MCF 10A (cell line): ENCODE results near the gene CUBN. TPM values are rescaled to one million over a fixed set of nuclear protein-coding genes. Genes with fewer than 3 reads are reported as not detected.
A peak's percentile ranks its signal among the peaks of the same experiment; 100 is the strongest.

ENCODE experiments used
- BruUV-seq: library from RNA; stranded (reverse); fragments of 400-500 nt; replicated peaks from 2 replicates; lab custom pipeline; 2021; lab: Mats Ljungman, UMichigan
- CTCF ChIA-PET: fragments of 300-600 bp; sonication (Branson Sonifier 250); formaldehyde crosslinking; extraction: SDS; loops from one replicate; lab custom pipeline; 2021; ENCODE audit warnings: antibody characterized with exemption, inconsistent platforms; lab: Yijun Ruan, JAX
- POLR2A ChIA-PET: fragments of 300-600, 350-650 bp; sonication (Branson Sonifier 250); formaldehyde crosslinking; extraction: SDS; loops from one replicate; lab custom pipeline; 2020; ENCODE audit warnings: antibody characterized with exemption, inconsistent platforms; lab: Yijun Ruan, JAX
- DNase-seq: peaks from one replicate; pipeline ENCODE4 v3.0.0-alpha.2; 2018; ENCODE audit not compliant: unreplicated experiment
- H3K27ac Mint-ChIP-seq: one replicate; pipeline ENCODE4 v1.8.0; 2022; ENCODE audit warnings: mild to moderate bottlenecking, low read depth, mixed read lengths; ENCODE audit not compliant: unreplicated experiment
- H3K27me3 Mint-ChIP-seq: one replicate; pipeline ENCODE4 v1.8.0; 2022; ENCODE audit warnings: mixed read lengths; ENCODE audit not compliant: insufficient read depth, unreplicated experiment
- H3K36me3 Mint-ChIP-seq: one replicate; pipeline ENCODE4 v1.8.0; 2022; ENCODE audit warnings: mild to moderate bottlenecking, moderate library complexity, mixed read lengths; ENCODE audit not compliant: insufficient read depth, unreplicated experiment
- H3K4me1 Mint-ChIP-seq: one replicate; pipeline ENCODE4 v1.8.0; 2022; ENCODE audit warnings: mixed read lengths; ENCODE audit not compliant: insufficient read depth, unreplicated experiment
- H3K4me3 Mint-ChIP-seq: one replicate; pipeline ENCODE4 v1.8.0; 2022; ENCODE audit warnings: mild to moderate bottlenecking, moderate library complexity, mixed read lengths; ENCODE audit not compliant: unreplicated experiment
- H3K9me3 Mint-ChIP-seq: one replicate; pipeline ENCODE4 v1.8.0; 2022; ENCODE audit warnings: mixed read lengths; ENCODE audit not compliant: unreplicated experiment
- intact Hi-C: fragments of 100-400 bp; cut with micrococcal nuclease; formaldehyde crosslinking; loops from 2 replicates; pipeline ENCODE4 v1.14.1; 2022
- total RNA-seq: library from RNA; stranded (reverse); gene quantifications from 2 replicates; pipeline ENCODE4 v1.2.3, GENCODE V29; 2022
- TF ChIP-seq, protein P1 (sequence below): fragments of 200-600 bp; IDR thresholded peaks from one replicate; pipeline ENCODE4 v1.8.0; 2022; ENCODE audit warnings: antibody characterized with exemption, mild to moderate bottlenecking; ENCODE audit not compliant: unreplicated experiment

Gene CUBN
- total RNA-seq, 1 experiment from 2014 or later = 1.3 TPM

- Mint-ChIP-seq H3K9me3 (no peaks in the 10 kb centered on the region), H3K36me3 (no peaks in the 10 kb centered on the region), H3K4me3 (no peak overlapping the region), H3K27ac (peak overlapping the region; percentile 61), H3K4me1 (peaks cover 43% of the 10 kb centered on the region), H3K27me3 (no peaks in the 10 kb centered on the region)
- TF ChIP-seq, protein P1, sequence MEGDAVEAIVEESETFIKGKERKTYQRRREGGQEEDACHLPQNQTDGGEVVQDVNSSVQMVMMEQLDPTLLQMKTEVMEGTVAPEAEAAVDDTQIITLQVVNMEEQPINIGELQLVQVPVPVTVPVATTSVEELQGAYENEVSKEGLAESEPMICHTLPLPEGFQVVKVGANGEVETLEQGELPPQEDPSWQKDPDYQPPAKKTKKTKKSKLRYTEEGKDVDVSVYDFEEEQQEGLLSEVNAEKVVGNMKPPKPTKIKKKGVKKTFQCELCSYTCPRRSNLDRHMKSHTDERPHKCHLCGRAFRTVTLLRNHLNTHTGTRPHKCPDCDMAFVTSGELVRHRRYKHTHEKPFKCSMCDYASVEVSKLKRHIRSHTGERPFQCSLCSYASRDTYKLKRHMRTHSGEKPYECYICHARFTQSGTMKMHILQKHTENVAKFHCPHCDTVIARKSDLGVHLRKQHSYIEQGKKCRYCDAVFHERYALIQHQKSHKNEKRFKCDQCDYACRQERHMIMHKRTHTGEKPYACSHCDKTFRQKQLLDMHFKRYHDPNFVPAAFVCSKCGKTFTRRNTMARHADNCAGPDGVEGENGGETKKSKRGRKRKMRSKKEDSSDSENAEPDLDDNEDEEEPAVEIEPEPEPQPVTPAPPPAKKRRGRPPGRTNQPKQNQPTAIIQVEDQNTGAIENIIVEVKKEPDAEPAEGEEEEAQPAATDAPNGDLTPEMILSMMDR = no peak
- CTCF ChIA-PET = interaction anchor here (0.6 to 1.0 kb wide), 2 partner anchors 437 to 1108 kb away, joined by 3 read pairs; no protein-coding TSS in a partner anchor
- intact Hi-C loops = no loop called here
- POLR2A ChIA-PET = interaction anchor here (0.7 to 1.3 kb wide), 3 partner anchors 60 to 198 kb away, joined by 3 to 4 read pairs (median 3); no protein-coding TSS in a partner anchor
- BruUV-seq = no TSS peak
- DNase-seq = no peak
Observed at GRCh38 chr10:17003151-17003550, 126.5 kb downstream of the CUBN start.

- no TSS peak for BruUV-seq
- no peaks in the 10 kb centered on the region for H3K9me3 Mint-ChIP-seq
- intact Hi-C loops = no loop called here
- TF ChIP-seq, protein P1 = no peak
- peak; percentile 58 for DNase-seq
- H3K4me3 Mint-ChIP-seq = no peak overlapping the region
- no peaks in the 10 kb centered on the region for H3K36me3 Mint-ChIP-seq
- no peaks in the 10 kb centered on the region for H3K27me3 Mint-ChIP-seq
- peaks cover 40% of the 10 kb centered on the region for H3K4me1 Mint-ChIP-seq
- ChIA-PET CTCF (interaction anchor here (0.6 to 1.0 kb wide), 3 partner anchors 34 to 1107 kb away, joined by 3 to 4 read pairs (median 3); no protein-coding TSS in a partner anchor), POLR2A (interaction anchor here (0.7 to 1.3 kb wide), 3 partner anchors 61 to 199 kb away, joined by 3 to 4 read pairs (median 3); no protein-coding TSS in a partner anchor)
- H3K27ac Mint-ChIP-seq = peak overlapping the region; percentile 86
Observed at GRCh38 chr10:17001961-17002749, 127.5 kb downstream of the CUBN start.

- no peak for DNase-seq
- intact Hi-C loops = no loop called here
- no TSS peak for BruUV-seq
- Mint-ChIP-seq H3K4me3 (no peak overlapping the region), H3K9me3 (no peaks in the 10 kb centered on the region), H3K27ac (peak overlapping the region; percentile 86), H3K4me1 (peaks cover 32% of the 10 kb centered on the region), H3K27me3 (no peaks in the 10 kb centered on the region), H3K36me3 (no peaks in the 10 kb centered on the region)
- POLR2A ChIA-PET = no interaction called here
- CTCF ChIA-PET = interaction anchor here (0.5 to 1.2 kb wide), 3 partner anchors 9 to 177 kb away, joined by 3 to 5 read pairs (median 4); no protein-coding TSS in a partner anchor
- TF ChIP-seq, protein P1 = no peak
Observed at GRCh38 chr10:17001297-17001744, 128.3 kb downstream of the CUBN start.

DNA sequence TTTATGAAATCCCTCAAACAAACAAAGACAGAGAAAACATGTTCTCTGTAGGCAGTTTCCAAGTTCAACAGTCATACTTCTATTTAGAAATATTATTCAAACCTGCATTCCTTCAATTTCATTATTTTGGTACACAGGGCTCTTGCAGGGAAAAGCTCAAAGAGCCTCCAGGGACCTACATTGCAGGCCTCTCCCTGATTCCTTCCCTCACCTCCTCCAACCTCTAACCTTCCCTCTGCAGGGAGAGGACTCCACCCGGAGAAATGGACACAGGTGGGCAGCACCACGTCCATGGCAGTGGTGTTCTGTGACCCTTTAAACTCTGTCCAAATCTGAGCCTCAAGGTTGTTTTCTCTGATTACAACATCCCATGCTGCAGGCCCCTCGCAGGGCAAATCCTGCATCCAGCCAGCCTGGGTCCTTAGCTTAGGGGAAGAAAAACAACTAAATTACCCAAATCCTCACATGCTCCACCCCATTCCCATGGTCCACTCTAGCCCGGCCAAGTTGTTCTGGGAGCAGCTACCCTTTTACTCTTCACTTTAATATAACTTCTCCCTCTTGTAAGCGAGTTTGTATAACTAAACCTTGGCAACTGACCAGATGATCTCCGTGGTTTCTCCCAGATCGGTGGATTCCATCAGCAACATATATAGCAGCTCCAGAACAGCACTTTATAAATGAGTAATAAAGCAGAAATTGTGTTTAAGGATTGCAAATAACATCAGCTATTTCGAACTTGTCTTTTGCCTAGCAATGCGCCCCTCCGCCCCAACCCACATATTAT is 129.8 kb downstream of the CUBN start:
- Mint-ChIP-seq H3K9me3 (no peaks in the 10 kb centered on the region), H3K4me3 (no peak overlapping the region), H3K4me1 (peaks cover 37% of the 10 kb centered on the region), H3K27me3 (no peaks in the 10 kb centered on the region), H3K36me3 (no peaks in the 10 kb centered on the region), H3K27ac (peak overlapping the region; percentile 65)
- no TSS peak for BruUV-seq
- DNase-seq = no peak
- ChIA-PET CTCF (no interaction called here), POLR2A (no interaction called here)
- TF ChIP-seq, protein P1 = no peak
- intact Hi-C loops = no loop called here
